SK-MEL-5 (cell line): ENCODE measurements around the gene TK1. TPM values are rescaled to one million over a fixed set of nuclear protein-coding genes. Genes with fewer than 3 reads are reported as not detected.

Source experiments
- small RNA-seq, 2 experiments: library from RNA; depleted of rRNA; stranded (forward); fragments of <200 nt; gene quantifications; one replicate each; pipeline ENCODE3, GENCODE V24; 2014
- total RNA-seq: library from RNA; depleted of rRNA; stranded (reverse); fragments of >200 nt; shearing (Covaris generic); gene quantifications from 2 replicates; pipeline ENCODE4 v1.2.3, GENCODE V29; 2014; rRNA removed

The TK1 gene
- total RNA-seq, 1 experiment from 2014 or later = 85.4 TPM

Small RNAs within 50 kb of the gene (small RNA-seq; reads per million reads assigned to genes)
- gene AC087645.1 = 0 reads per million in 2 experiments

Other genes starting within 250 kb of the TK1 start
- gene TNRC6C, start 228.3 kb downstream of the TK1 start, total RNA-seq = 6.9 and 7.5 TPM in 2 replicates
- 281 and 299 TPM in 2 replicates for gene TMC6, start 58.3 kb downstream of the TK1 start, total RNA-seq
- gene TMC8, start 56.3 kb downstream of the TK1 start, total RNA-seq = 0.45 and 2.0 TPM in 2 replicates
- not detected in 2 replicates for gene C17orf99, start 40.7 kb downstream of the TK1 start, total RNA-seq
- 68.5 and 87.2 TPM in 2 replicates for gene SYNGR2, start 18.5 kb downstream of the TK1 start, total RNA-seq
- 46.6 and 59.0 TPM in 2 replicates for gene AFMID, start 310 bp upstream of the TK1 start, total RNA-seq
- gene BIRC5, start 27.2 kb upstream of the TK1 start, total RNA-seq = 164 and 167 TPM in 2 replicates
- not detected in 2 replicates for gene TMEM235, start 44.6 kb upstream of the TK1 start, total RNA-seq
- gene SOCS3, start 173.0 kb upstream of the TK1 start, total RNA-seq = 157 and 166 TPM in 2 replicates
- 41.7 and 43.5 TPM in 2 replicates for gene PGS1, start 191.6 kb upstream of the TK1 start, total RNA-seq